HepG2 (cell line): Measurements from ENCODE around the gene FGD2. TPM values are rescaled to one million over a fixed set of nuclear protein-coding genes. Genes with fewer than 3 reads are reported as not detected.

Experiments used
- ISL2 ChIP-seq: sonication (generic); formaldehyde crosslinking; IDR thresholded peaks from 2 replicates; pipeline ENCODE4 v1.5.0; 2020; ENCODE audit warnings: missing genetic modification reagents
- RFX5 ChIP-seq: IDR thresholded peaks from 2 replicates; pipeline ENCODE4 v1.6.1; 2011; ENCODE audit warnings: low read depth, low read length, improper control_type of control experiment
- ZNF253 ChIP-seq: sonication (generic); formaldehyde crosslinking; IDR thresholded peaks from 2 replicates; pipeline ENCODE4 v1.8.0; 2022; ENCODE audit warnings: mild to moderate bottlenecking, missing genetic modification reagents, borderline replicate concordance
- polyA plus RNA-seq, 8 experiments: library from polyadenylated mRNA; depleted of rRNA in 3 of 8; stranded (reverse) in 7 of 8; unstranded in 1 of 8; fragments of >200 nt; fragmentation: Illumina TruSeq in 4 of 8; extraction: Trizol in 4 of 8; gene quantifications; 2 replicates each; pipeline versions ENCODE4 v1.2.1 to v1.2.3, GENCODE V29; 2011 to 2016; ENCODE audit warnings: low read depth in 4 of 8, missing spikeins in 1 of 8, mixed read lengths in 1 of 8; ENCODE audit not compliant: insufficient read depth in 1 of 8
- total RNA-seq, 5 experiments: library from RNA; depleted of rRNA; stranded (reverse); fragments of >200 nt; fragmentation: Illumina TruSeq; extraction: Trizol; gene quantifications; 2 replicates each; pipeline ENCODE4 v1.2.3, GENCODE V29; 2016; ENCODE audit warnings: low read depth in 1 of 5
- TF ChIP-seq, protein P1 (sequence below): sonication (generic); formaldehyde crosslinking; IDR thresholded peaks from 2 replicates; pipeline ENCODE4 v1.5.0; 2020; ENCODE audit warnings: missing genetic modification reagents
- TF ChIP-seq, protein P2 (sequence below): sonication (generic); formaldehyde crosslinking; IDR thresholded peaks from 2 replicates; pipeline ENCODE4 v1.8.1; 2022; ENCODE audit warnings: low read depth, mild to moderate bottlenecking, missing genetic modification reagents
- TF ChIP-seq, protein P3 (sequence below): sonication (generic); formaldehyde crosslinking; IDR thresholded peaks from 2 replicates; pipeline ENCODE4 v1.8.1; 2023; ENCODE audit warnings: mild to moderate bottlenecking, inconsistent platforms, moderate library complexity, missing genetic modification reagents, borderline replicate concordance
- TF ChIP-seq, protein P4 (sequence below): sonication (generic); formaldehyde crosslinking; conservative IDR thresholded peaks from 2 replicates; pipeline ENCODE4 v1.8.0; 2022; ENCODE audit warnings: mild to moderate bottlenecking, moderate library complexity, missing genetic modification reagents

The FGD2 gene
- total and polyA plus RNA-seq, 2 of the 13 experiments (the other 11 are each of a cell fraction or from before 2014, with no cell fraction given) = not detected

DNA sequence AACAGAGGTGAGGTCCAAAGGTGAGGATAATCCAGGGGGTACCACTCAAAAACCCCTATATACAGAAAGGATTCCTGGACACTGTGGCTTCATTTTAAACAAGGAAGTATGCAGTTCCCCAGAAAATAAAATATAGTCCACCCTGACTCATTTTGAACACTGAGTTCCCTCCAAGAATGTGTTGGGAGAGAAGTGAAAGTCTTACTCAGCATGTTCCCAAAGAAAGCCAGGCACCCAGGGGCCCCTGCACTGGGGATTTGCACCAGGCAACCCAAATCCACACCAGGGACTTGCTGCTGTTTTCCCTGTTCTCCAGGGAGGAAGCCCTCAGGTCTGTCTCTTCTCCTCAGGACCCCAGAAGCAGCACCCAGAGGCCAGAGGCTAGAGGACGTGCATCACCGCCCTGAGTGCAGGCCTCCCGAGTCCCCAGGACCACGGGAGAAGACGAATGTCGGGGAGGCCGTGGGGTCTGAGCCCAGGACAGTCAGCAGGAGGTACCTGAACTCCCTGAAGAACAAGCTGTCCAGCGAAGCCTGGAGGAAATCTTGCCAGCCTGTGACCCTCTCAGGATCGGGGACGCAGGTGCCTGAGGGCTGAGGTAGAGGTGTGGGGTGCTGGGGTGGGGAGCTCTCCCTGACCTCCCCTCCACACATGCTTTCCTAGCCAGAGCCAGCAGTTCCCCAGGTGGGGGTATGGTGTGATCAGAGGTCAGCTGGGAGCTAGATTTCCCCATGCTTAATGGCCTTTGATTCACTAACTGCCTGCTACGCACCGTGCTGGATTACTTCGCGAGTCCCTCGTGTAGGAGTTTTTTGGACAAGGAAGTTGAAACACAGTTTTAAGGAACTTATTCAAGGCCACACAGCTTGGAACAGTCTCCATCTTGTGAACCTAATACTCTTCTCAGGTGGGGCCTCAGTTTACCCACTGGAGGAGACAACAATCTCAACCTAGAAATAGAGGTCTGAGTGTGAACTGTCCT lies 3.3 kb downstream of the FGD2 start (continued):
- TF ChIP-seq ZNF253 (CRISPR knock-in tag) (no peak), ISL2 (CRISPR knock-in tag) (no peak), RFX5 (no peak)
- TF ChIP-seq, protein P1, sequence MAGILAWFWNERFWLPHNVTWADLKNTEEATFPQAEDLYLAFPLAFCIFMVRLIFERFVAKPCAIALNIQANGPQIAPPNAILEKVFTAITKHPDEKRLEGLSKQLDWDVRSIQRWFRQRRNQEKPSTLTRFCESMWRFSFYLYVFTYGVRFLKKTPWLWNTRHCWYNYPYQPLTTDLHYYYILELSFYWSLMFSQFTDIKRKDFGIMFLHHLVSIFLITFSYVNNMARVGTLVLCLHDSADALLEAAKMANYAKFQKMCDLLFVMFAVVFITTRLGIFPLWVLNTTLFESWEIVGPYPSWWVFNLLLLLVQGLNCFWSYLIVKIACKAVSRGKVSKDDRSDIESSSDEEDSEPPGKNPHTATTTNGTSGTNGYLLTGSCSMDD (CRISPR knock-in tag) = no peak
- TF ChIP-seq, protein P2, sequence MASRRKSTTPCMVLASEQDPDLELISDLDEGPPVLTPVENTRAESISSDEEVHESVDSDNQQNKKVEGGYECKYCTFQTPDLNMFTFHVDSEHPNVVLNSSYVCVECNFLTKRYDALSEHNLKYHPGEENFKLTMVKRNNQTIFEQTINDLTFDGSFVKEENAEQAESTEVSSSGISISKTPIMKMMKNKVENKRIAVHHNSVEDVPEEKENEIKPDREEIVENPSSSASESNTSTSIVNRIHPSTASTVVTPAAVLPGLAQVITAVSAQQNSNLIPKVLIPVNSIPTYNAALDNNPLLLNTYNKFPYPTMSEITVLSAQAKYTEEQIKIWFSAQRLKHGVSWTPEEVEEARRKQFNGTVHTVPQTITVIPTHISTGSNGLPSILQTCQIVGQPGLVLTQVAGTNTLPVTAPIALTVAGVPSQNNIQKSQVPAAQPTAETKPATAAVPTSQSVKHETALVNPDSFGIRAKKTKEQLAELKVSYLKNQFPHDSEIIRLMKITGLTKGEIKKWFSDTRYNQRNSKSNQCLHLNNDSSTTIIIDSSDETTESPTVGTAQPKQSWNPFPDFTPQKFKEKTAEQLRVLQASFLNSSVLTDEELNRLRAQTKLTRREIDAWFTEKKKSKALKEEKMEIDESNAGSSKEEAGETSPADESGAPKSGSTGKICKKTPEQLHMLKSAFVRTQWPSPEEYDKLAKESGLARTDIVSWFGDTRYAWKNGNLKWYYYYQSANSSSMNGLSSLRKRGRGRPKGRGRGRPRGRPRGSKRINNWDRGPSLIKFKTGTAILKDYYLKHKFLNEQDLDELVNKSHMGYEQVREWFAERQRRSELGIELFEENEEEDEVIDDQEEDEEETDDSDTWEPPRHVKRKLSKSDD (CRISPR knock-in tag) = no peak
- TF ChIP-seq, protein P3, sequence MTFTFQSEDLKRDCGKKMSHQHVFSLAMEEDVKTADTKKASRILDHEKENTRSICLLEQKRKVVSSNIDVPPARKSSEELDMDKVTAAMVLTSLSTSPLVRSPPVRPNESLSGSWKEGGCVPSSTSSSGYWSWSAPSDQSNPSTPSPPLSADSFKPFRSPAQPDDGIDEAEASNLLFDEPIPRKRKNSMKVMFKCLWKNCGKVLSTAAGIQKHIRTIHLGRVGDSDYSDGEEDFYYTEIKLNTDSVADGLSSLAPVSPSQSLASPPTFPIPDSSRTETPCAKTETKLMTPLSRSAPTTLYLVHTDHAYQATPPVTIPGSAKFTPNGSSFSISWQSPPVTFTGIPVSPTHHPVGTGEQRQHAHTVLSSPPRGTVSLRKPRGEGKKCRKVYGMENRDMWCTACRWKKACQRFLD (CRISPR knock-in tag) = no peak
- TF ChIP-seq, protein P4, sequence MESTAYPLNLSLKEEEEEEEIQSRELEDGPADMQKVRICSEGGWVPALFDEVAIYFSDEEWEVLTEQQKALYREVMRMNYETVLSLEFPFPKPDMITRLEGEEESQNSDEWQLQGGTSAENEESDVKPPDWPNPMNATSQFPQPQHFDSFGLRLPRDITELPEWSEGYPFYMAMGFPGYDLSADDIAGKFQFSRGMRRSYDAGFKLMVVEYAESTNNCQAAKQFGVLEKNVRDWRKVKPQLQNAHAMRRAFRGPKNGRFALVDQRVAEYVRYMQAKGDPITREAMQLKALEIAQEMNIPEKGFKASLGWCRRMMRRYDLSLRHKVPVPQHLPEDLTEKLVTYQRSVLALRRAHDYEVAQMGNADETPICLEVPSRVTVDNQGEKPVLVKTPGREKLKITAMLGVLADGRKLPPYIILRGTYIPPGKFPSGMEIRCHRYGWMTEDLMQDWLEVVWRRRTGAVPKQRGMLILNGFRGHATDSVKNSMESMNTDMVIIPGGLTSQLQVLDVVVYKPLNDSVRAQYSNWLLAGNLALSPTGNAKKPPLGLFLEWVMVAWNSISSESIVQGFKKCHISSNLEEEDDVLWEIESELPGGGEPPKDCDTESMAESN (CRISPR knock-in tag) = no peak
